ENCODE data around the gene ADCY10. TPM values are rescaled to one million over a fixed set of nuclear protein-coding genes. Genes with fewer than 3 reads are reported as not detected.

ADCY10 gene
- total and polyA plus RNA-seq, 9 of the 15 experiments (the other 6 are each of a cell fraction or from before 2014, with no cell fraction given): 0.08 to 0.86 (median 0.22) TPM

DNA sequence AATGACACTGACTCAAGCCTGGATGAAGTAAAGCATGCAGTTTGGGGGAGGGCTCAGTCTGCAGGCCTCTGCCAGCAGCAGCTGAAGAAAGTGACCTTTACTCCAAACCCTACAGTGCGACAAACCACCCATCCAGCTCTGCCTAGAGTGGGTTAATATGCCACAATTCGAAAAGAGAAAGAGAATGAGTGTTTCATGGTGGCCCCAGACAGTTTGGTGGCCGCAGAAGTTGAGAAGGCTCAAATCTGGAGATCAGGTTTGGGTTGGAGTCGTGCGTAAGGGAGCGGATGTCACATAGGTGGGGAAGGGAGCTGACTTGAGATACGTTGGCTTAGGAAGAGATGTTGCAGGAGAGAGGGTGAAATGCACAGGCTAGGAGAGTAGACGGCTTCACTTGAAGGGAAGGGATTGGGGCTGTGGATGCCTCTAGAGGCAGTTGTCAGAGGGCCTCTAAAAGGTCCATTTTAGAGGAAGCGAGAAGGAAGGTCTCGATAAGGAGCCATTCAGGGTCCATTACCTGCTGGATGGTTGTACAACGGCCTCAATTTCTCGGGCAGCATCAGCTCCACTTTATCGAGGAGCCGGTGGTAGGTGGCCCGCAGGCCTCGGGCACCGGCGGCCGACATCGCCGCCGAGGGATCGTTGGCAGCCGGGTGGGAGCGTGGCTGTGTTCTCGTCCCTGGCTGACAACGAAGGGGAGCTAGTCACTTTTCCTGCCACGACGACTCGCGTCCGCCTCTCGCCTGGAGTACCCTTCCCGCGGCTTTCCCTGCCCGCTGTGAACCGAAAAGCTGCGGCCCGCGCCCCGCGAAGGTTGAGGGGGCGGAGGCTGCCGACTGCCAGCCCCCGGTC is 21.5 kb upstream of the ADCY10 start:
- POLR2A ChIA-PET: interaction anchor here (0.6 to 3.1 kb wide), 26 partner anchors 8 to 382 kb away, joined by 3 to 24 read pairs (median 3); partner anchors contain the start of gene CREG1
- Histone ChIP-seq H3K27ac (ENCODE audit: extremely low read depth, low read depth, low read length) (peak overlapping the region; percentile 98), H4K20me1 (replicated peaks; ENCODE audit: control insufficient read depth, insufficient read depth, low read length) (0 out of 2 replicates have a peak, but pooled peaks cover 9% of the 10 kb centered on the region), H3K27me3 (ENCODE audit: control insufficient read depth in 2 of 2, insufficient read depth in 2 of 2, low read length in 2 of 2) (no peaks in the 10 kb centered on the region), H3K36me3 (ENCODE audit: control insufficient read depth, insufficient read depth, low read length) (no peaks in the 10 kb centered on the region), H3K9ac (ENCODE audit: insufficient read depth in 1 of 2, low read depth in 2 of 2, low read length in 2 of 2) (peak overlapping the region; percentile 95 to 97), H3K4me3 (peak overlapping the region; percentile 81), H3K79me2 (ENCODE audit: control insufficient read depth, insufficient read depth, low read length) (peaks cover 97% of the 10 kb centered on the region), H3K9me1 (ENCODE audit: control insufficient read depth, insufficient read depth, low read length) (no peaks in the 10 kb centered on the region), H3K4me1 (replicated peaks in 1 of 2; ENCODE audit: control insufficient read depth in 2 of 2, insufficient read depth in 2 of 2, low read length in 2 of 2) (peaks cover 8 to 15% of the 10 kb centered on the region in 2 experiments; a peak in 4 of 5 replicates), H3K4me2 (ENCODE audit: insufficient read depth, low read length) (peak overlapping the region; percentile 98), H2AFZ (ENCODE audit: low read depth, low read length) (peak overlapping the region; percentile 84), H3K9me3 (replicated peaks; ENCODE audit: control insufficient read depth, insufficient read depth, low read depth, low read length) (no peaks in the 10 kb centered on the region)
- CTCF ChIA-PET (ENCODE audit: low intra/inter-chr PET ratio): no interaction called here
- in situ Hi-C loops (cut with MboI): no loop called here
- DNase-seq (ENCODE audit: extremely low read depth in 1 of 4, low spot score in 3 of 4) (peak in 2 of 4 experiments; percentile 50 to 72), FAIRE-seq (peak; percentile 73), ATAC-seq (peak; percentile 23)
- intact Hi-C loops (cut with micrococcal nuclease): loop anchor here (2.0 to 10.0 kb wide), 8 partner anchors 69 to 383 kb away; partner anchors contain the start of genes CREG1 and RCSD1
- BruUV-seq (replicated peaks): TSS peak; percentile 53
- WGBS (ENCODE audit: insufficient coverage, low coverage, missing lambda C conversion rate): under 1% methylated on average over 45 of the region's 45 CpGs
- TF ChIP-seq ZSCAN32 (CRISPR knock-in tag; IDR thresholded peaks at IDR 0.05) (no peak), ZNF274 (IDR thresholded peaks at IDR 0.05; ENCODE audit: borderline replicate concordance, low read depth, low read length) (no peak), ZFP1 (CRISPR knock-in tag; IDR thresholded peaks at IDR 0.05) (no peak), TAF7 (tag; IDR thresholded peaks at IDR 0.05) (peak; percentile 56; the same call in 1 of the 2 replicates), GABPB2 (CRISPR knock-in tag; conservative IDR thresholded peaks at IDR 0.05) (no peak), RBM15 (IDR thresholded peaks at IDR 0.05; ENCODE audit: insufficient read depth, low read length) (no peak), PRPF4 (IDR thresholded peaks at IDR 0.05; ENCODE audit: insufficient read depth, low read depth, low read length, poor library complexity, severe bottlenecking) (no peak)
- TF ChIP-seq, protein P1, sequence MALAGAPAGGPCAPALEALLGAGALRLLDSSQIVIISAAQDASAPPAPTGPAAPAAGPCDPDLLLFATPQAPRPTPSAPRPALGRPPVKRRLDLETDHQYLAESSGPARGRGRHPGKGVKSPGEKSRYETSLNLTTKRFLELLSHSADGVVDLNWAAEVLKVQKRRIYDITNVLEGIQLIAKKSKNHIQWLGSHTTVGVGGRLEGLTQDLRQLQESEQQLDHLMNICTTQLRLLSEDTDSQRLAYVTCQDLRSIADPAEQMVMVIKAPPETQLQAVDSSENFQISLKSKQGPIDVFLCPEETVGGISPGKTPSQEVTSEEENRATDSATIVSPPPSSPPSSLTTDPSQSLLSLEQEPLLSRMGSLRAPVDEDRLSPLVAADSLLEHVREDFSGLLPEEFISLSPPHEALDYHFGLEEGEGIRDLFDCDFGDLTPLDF (CRISPR knock-in tag; IDR thresholded peaks at IDR 0.05): no peak
- TF ChIP-seq, protein P2, sequence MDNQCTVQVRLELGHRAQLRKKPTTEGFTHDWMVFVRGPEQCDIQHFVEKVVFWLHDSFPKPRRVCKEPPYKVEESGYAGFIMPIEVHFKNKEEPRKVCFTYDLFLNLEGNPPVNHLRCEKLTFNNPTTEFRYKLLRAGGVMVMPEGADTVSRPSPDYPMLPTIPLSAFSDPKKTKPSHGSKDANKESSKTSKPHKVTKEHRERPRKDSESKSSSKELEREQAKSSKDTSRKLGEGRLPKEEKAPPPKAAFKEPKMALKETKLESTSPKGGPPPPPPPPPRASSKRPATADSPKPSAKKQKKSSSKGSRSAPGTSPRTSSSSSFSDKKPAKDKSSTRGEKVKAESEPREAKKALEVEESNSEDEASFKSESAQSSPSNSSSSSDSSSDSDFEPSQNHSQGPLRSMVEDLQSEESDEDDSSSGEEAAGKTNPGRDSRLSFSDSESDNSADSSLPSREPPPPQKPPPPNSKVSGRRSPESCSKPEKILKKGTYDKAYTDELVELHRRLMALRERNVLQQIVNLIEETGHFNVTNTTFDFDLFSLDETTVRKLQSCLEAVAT (IDR thresholded peaks at IDR 0.05): peak; percentile 85 to 90; a peak in 3 of 4 replicates
- TF ChIP-seq, protein P3, sequence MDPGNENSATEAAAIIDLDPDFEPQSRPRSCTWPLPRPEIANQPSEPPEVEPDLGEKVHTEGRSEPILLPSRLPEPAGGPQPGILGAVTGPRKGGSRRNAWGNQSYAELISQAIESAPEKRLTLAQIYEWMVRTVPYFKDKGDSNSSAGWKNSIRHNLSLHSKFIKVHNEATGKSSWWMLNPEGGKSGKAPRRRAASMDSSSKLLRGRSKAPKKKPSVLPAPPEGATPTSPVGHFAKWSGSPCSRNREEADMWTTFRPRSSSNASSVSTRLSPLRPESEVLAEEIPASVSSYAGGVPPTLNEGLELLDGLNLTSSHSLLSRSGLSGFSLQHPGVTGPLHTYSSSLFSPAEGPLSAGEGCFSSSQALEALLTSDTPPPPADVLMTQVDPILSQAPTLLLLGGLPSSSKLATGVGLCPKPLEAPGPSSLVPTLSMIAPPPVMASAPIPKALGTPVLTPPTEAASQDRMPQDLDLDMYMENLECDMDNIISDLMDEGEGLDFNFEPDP (CRISPR knock-in tag; IDR thresholded peaks at IDR 0.05): no peak
- TF ChIP-seq, protein P4, sequence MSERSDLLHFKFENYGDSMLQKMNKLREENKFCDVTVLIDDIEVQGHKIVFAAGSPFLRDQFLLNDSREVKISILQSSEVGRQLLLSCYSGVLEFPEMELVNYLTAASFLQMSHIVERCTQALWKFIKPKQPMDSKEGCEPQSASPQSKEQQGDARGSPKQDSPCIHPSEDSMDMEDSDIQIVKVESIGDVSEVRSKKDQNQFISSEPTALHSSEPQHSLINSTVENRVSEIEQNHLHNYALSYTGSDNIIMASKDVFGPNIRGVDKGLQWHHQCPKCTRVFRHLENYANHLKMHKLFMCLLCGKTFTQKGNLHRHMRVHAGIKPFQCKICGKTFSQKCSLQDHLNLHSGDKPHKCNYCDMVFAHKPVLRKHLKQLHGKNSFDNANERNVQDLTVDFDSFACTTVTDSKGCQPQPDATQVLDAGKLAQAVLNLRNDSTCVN (CRISPR knock-in tag; IDR thresholded peaks at IDR 0.05): no peak
